HEK293T (cell line): ENCODE results near the gene CC2D1A.

Experiments
- FOXA1 ChIP-seq: fragments of 450-650 bp; IDR thresholded peaks from 2 replicates; pipeline ENCODE4 v1.6.1; 2016; ENCODE audit warnings: mild to moderate bottlenecking
- HDGF ChIP-seq: fragments of 450-650 bp; IDR thresholded peaks from 2 replicates; pipeline ENCODE4 v1.6.1; 2017; ENCODE audit warnings: antibody characterized with exemption, borderline replicate concordance
- SP1 ChIP-seq: fragments of 450-650 bp; IDR thresholded peaks from 2 replicates; pipeline ENCODE4 v1.6.1; 2017

DNA sequence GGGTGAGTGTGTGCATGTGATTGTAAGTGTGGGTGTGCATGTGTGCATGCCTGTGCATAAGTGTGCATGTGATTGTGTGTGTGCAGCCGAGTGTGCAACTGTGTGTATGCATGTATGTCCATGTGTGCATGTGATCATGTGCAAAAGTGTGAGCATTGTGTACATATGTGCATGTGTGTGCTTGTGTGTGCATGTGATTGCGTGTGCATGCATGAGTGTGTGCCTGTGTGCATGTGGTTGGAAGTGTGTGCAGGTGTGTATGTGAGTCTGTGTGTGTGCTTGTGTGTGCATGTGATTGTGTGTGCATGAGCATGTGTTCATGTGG is 28.7 kb downstream of the CC2D1A start:
- TF ChIP-seq SP1 (no peak), FOXA1 (no peak), HDGF (no peak)
